Prostate gland (tissue), 2 donors: Measurements from ENCODE around the gene GRPR. TPM values are rescaled to one million over a fixed set of nuclear protein-coding genes. Genes with fewer than 3 reads are reported as not detected.
"Not testable (repeated sequence)": the region's sequence is repeated elsewhere in the genome, so short reads cannot be mapped to it uniquely, and the experiment has no call there.

ENCODE experiments used
- DNase-seq: peaks from one replicate; pipeline ENCODE4 v3.0.0-alpha.2; 2019; ENCODE audit warnings: low spot score
- H3K27ac ChIP-seq, 2 donors: fragments of 200-600 bp; sonication (generic); 2 replicates each; pipeline ENCODE4 v1.5.1; 2017 to 2019
- H3K27me3 ChIP-seq: fragments of 200-600 bp; sonication (generic); replicated peaks from 2 replicates; pipeline ENCODE4 v1.5.1; 2019; ENCODE audit not compliant: insufficient read depth
- H3K36me3 ChIP-seq, 2 donors: fragments of 200-600 bp; sonication (generic); 1 replicate in 1 of 2; 2 replicates in 1 of 2; pipeline versions ENCODE4 v1.5.1 to v1.8.1; 2017 to 2019
- H3K4me1 ChIP-seq: fragments of 200-600 bp; sonication (generic); replicated peaks from 2 replicates; pipeline ENCODE4 v1.5.1; 2019
- H3K4me3 ChIP-seq, 2 donors: fragments of 200-600 bp; sonication (generic); 2 replicates each; pipeline ENCODE4 v1.5.1; 2017 to 2019
- H3K9me3 ChIP-seq: fragments of 200-600 bp; sonication (generic); 2 replicates; pipeline ENCODE4 v1.5.1; 2017
- POLR2A ChIP-seq: fragments of 450-650 bp; IDR thresholded peaks from one replicate; pipeline ENCODE4 v1.6.1; 2016; ENCODE audit warnings: antibody characterized with exemption, mild to moderate bottlenecking
- POLR2AphosphoS5 ChIP-seq: sonication (generic); formaldehyde crosslinking; IDR thresholded peaks from one replicate; pipeline ENCODE4 v1.6.1; 2017; ENCODE audit warnings: antibody characterized with exemption
- WGBS: methylation state at CpG from one replicate; pipeline ENCODE4 v1.1.5; 2018; 5-methylcytosine and 5-hydroxymethylcytosine counted together
- intact Hi-C: fragments of 100-400 bp; cut with DNase I; formaldehyde crosslinking; loops from one replicate; pipeline ENCODE4 v1.14.2; 2022
- total RNA-seq, 2 donors: library from RNA; depleted of rRNA; stranded (reverse); fragments of >200 nt; gene quantifications; one replicate each; pipeline ENCODE4 v1.1.0, GENCODE V29; 2016
- TF ChIP-seq, protein P1 (sequence below), 4 experiments: fragments of 200-600 bp in 2 of 4; fragments of 450-650 bp in 2 of 4; sonication (generic) in 2 of 4; IDR thresholded peaks; 1 replicate in 3 of 4; 2 replicates in 1 of 4; pipeline ENCODE4 v1.5.1; 2016 to 2019; ENCODE audit warnings: antibody characterized with exemption in 4 of 4, mild to moderate bottlenecking in 2 of 4, moderate library complexity in 2 of 4

The GRPR gene
- total RNA-seq, 2 donors from 2014 or later: 1.0 TPM; not detected in 1

DNA sequence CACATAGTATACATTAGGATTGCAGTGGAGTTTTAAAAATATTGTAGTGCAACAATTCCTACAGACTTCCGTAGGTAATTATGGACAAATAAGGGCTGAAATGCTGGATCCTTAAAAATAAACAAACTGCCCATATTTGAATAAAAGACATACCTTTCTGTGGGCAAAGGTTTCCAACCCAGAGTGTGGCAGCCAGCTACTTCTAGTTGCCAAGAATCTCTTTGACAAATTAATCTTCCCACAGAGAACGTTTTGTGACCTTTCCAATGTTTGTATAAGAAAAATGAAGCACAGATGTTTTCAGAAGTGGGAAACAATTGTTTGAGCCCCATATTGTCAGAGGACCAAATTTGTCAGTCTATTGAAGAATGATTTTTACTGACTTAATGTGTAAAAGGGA is 21.1 kb downstream of the GRPR start:
- 21% methylated on average over 2 of the region's 2 CpGs for WGBS
- H3K36me3 ChIP-seq: no peaks in the 10 kb centered on the region
- intact Hi-C loops: no loop called here
- DNase-seq: no peak
- no peaks in the 10 kb centered on the region for H3K4me1 ChIP-seq
- no peak overlapping the region for H3K27ac ChIP-seq
- no peaks in the 10 kb centered on the region for H3K27me3 ChIP-seq
- H3K9me3 ChIP-seq: no peaks in the 10 kb centered on the region
- TF ChIP-seq POLR2A (no peak), POLR2AphosphoS5 (no peak)
- TF ChIP-seq, protein P1, sequence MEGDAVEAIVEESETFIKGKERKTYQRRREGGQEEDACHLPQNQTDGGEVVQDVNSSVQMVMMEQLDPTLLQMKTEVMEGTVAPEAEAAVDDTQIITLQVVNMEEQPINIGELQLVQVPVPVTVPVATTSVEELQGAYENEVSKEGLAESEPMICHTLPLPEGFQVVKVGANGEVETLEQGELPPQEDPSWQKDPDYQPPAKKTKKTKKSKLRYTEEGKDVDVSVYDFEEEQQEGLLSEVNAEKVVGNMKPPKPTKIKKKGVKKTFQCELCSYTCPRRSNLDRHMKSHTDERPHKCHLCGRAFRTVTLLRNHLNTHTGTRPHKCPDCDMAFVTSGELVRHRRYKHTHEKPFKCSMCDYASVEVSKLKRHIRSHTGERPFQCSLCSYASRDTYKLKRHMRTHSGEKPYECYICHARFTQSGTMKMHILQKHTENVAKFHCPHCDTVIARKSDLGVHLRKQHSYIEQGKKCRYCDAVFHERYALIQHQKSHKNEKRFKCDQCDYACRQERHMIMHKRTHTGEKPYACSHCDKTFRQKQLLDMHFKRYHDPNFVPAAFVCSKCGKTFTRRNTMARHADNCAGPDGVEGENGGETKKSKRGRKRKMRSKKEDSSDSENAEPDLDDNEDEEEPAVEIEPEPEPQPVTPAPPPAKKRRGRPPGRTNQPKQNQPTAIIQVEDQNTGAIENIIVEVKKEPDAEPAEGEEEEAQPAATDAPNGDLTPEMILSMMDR (IDR thresholded peaks at IDR 0.05): no peak
- no peak overlapping the region for H3K4me3 ChIP-seq

DNA sequence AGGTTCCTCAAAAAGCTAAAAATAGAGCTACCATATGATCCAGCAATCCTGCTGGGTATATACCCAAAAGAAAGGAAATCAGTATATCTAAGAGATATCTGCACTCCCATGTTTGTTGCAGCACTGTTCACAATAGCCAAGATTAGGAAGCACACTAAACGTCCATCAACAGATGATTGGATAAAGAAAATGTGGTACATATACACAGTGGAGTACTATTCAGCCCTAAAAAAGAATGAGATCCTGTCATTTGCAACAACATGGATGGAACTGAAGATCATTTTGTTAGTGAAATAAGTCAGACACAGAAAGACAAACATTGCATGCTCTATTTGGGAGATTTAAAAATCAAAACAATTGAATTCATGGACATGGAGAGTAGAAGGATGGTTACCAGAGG is 21.7 kb downstream of the GRPR start:
- H3K36me3 ChIP-seq, intact Hi-C loops, H3K27ac ChIP-seq, H3K4me1 ChIP-seq, H3K9me3 ChIP-seq, H3K4me3 ChIP-seq, DNase-seq, H3K27me3 ChIP-seq: not testable (repeated sequence)
- WGBS: 78% methylated on average over 1 of the region's 1 CpG

DNA sequence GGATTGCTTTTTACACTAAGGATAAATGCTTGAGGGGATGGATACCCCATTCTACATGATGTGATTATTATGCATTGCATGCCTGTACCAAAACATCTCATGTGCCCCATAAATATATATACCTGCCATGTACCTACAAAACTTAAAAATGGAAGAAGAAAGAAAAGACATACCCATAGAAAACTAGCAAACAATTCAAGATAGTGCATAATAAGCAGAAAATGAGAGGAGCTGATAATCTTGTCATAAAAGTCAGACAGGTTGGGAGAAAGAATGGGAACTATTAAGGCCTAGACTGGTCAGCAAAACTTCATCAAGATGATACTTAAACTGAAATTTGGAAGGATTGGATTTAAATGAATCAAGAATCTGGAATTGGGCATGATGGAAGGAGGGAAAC is 22.3 kb downstream of the GRPR start:
- no peak for TF ChIP-seq POLR2AphosphoS5
- no peak for TF ChIP-seq POLR2A
- TF ChIP-seq, protein P1 (IDR thresholded peaks at IDR 0.05): no peak
- DNase-seq: no peak
- no peaks in the 10 kb centered on the region for H3K4me1 ChIP-seq
- H3K4me3 ChIP-seq: no peak overlapping the region
- no peaks in the 10 kb centered on the region for H3K36me3 ChIP-seq
- intact Hi-C loops: no loop called here
- no peaks in the 10 kb centered on the region for H3K27me3 ChIP-seq
- no peaks in the 10 kb centered on the region for H3K9me3 ChIP-seq
- H3K27ac ChIP-seq: no peak overlapping the region

DNA sequence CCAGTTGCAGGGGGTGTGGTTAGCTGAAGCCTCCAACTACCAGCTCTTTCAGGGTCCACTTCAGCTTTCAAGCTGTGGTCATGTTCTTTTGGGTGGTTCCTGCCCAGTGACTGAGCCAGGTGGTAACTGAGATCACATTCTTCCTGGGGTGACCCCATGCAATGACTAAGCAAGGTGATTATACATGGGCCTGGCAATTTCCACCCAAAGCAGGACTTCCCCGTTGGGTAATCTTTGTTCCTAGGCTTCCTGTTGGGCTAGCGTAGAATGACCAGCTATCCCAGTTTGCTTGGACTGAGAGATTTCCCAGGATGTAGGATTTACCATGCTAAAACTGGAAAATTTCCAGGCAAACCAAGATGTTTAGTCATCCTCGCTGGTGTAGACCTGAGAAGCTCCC is 25.5 kb downstream of the GRPR start:
- Histone ChIP-seq H3K9me3 (no peaks in the 10 kb centered on the region), H3K27ac (no peak overlapping the region), H3K27me3 (no peaks in the 10 kb centered on the region), H3K36me3 (no peaks in the 10 kb centered on the region), H3K4me3 (no peak overlapping the region), H3K4me1 (no peaks in the 10 kb centered on the region)
- DNase-seq: no peak
- TF ChIP-seq POLR2A (no peak), POLR2AphosphoS5 (no peak)
- TF ChIP-seq, protein P1 (IDR thresholded peaks at IDR 0.05): no peak
- intact Hi-C loops: no loop called here
- 92% methylated on average over 3 of the region's 3 CpGs for WGBS

DNA sequence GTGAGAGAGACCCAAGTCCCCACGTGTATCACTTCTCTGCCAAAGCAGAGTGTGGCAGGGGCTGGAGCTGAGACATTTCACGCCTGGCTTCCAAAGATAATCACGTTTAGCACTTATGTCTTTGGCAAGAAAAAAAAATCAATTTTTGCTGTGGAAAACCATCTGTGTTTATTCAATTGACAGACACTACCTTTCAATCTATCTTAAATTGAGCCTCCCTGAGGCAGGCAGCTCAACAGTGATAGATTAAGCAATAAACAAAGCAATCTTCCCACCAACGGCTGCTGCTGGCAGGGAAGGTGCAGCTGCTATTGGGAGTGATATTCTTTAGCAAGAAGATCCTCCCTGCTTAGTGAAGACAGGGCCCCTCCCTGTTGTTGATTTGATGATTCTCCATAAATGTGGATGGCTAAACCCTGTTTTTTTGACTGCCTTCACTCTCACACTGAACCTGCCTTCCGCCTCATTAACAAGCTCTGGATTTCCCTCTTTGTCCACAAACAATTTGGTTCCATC is 32.3 kb downstream of the GRPR start:
- Histone ChIP-seq H3K4me1 (no peaks in the 10 kb centered on the region), H3K9me3 (no peaks in the 10 kb centered on the region), H3K4me3 (no peak overlapping the region), H3K27ac (no peak overlapping the region), H3K36me3 (no peaks in the 10 kb centered on the region), H3K27me3 (no peaks in the 10 kb centered on the region)
- TF ChIP-seq POLR2A: no peak
- TF ChIP-seq, protein P1 (IDR thresholded peaks at IDR 0.05): no peak
- intact Hi-C loops: no loop called here
- DNase-seq: no peak
- WGBS: 70% methylated on average over 5 of the region's 5 CpGs
